SHP77 (cell line): ENCODE measurements around the gene OSBPL6.
A peak's percentile ranks its signal among the peaks of the same experiment; 100 is the strongest.

Source experiments
- DNase-seq, 2 experiments: peaks; one replicate each; lab custom pipeline; 2025; lab: John Stamatoyannopoulos, UW

OSBPL6 gene

GRCh38 chr2:178359192-178359912 is 165.0 kb downstream of the OSBPL6 start:
- DNase-seq = no peak

GRCh38 chr2:178361588-178361987 is 167.3 kb downstream of the OSBPL6 start:
- no peak for DNase-seq

GRCh38 chr2:178363252-178363651 is 168.9 kb downstream of the OSBPL6 start:
- no peak for DNase-seq

GRCh38 chr2:178365116-178365515 is 170.8 kb downstream of the OSBPL6 start:
- DNase-seq = no peak

- no peak for DNase-seq
These were observed 172.1 kb downstream of the OSBPL6 start for GRCh38 chr2:178366412-178366811.

GRCh38 chr2:178367344-178367743 is 173.0 kb downstream of the OSBPL6 start:
- no peak for DNase-seq

- no peak for DNase-seq
These were observed 180.6 kb downstream of the OSBPL6 start for GRCh38 chr2:178374865-178375264.

GRCh38 chr2:178377046-178377445 is 182.7 kb downstream of the OSBPL6 start:
- no peak for DNase-seq

- no peak for DNase-seq
These were observed 185.1 kb downstream of the OSBPL6 start for GRCh38 chr2:178379162-178380004.

GRCh38 chr2:178380763-178381162 is 186.5 kb downstream of the OSBPL6 start:
- DNase-seq = no peak

- DNase-seq = no peak
These were observed 189.4 kb downstream of the OSBPL6 start for GRCh38 chr2:178383718-178384117.

- no peak for DNase-seq
These were observed 191.4 kb downstream of the OSBPL6 start for GRCh38 chr2:178385595-178386148.

- no peak for DNase-seq
These were observed 192.8 kb downstream of the OSBPL6 start for GRCh38 chr2:178386986-178387597.

GRCh38 chr2:178388287-178388686 is 194.0 kb downstream of the OSBPL6 start:
- DNase-seq = no peak

- DNase-seq = no peak
These were observed 197.4 kb downstream of the OSBPL6 start for GRCh38 chr2:178391701-178392100.

- no peak for DNase-seq
These were observed 197.9 kb downstream of the OSBPL6 start for GRCh38 chr2:178392215-178392614.

GRCh38 chr2:178394859-178395258 is 200.5 kb downstream of the OSBPL6 start:
- no peak for DNase-seq

- no peak for DNase-seq
These were observed 201.0 kb downstream of the OSBPL6 start for GRCh38 chr2:178395295-178395694.

GRCh38 chr2:178395941-178396570 is 201.7 kb downstream of the OSBPL6 start:
- no peak for DNase-seq

GRCh38 chr2:178397002-178397605 is 202.8 kb downstream of the OSBPL6 start:
- DNase-seq = peak; percentile 11 to 38

- DNase-seq = no peak
These were observed 207.7 kb downstream of the OSBPL6 start for GRCh38 chr2:178401994-178402437.
